Measurements from ENCODE around the gene HRH1.
"Not testable (repeated sequence)": the region's sequence is repeated elsewhere in the genome, so short reads cannot be mapped to it uniquely, and the experiment has no call there.

Gene HRH1

DNA sequence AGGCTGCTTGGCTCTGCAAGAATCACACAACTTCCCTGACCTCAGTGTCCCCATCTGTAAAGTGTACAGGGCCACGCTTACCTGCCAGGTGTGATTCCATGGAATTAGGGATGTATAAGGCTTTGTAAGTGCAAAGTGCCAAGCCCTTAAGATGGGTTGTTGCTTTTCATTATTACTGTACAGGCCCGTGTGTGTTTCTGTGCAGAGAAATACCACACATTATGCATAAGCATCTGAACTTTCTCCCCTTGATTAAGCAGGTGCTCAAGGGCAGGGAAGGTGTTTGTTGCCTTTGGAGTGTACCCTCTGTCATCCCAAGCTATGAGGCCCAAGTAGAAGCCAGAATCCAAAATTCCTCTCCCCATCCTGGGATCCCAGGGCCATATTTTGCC is 13.6 kb upstream of the HRH1 start:
- no peak for DNase-seq (ENCODE audit: low read depth)

DNA sequence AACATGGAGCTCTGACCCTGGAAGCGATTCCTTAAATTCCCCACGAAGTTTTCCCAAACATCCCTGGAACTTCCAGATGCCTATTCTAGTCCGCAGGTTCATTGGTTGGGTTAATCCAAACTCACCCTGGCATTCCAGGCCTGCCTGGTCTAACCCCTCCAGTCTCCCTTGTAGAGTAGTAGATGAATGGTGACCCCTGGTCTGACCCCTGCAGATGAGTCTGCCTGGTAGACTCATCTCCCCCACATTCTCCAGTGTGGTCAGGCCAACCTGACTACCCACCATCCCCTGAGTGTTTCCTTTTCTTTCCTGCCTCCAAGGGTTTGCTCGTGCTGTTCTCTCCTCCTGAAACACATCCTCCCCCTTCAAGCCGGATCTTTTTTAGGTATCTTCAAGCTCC is 10.8 kb upstream of the HRH1 start:
- no peak for DNase-seq (ENCODE audit: low read depth)

GRCh38 chr3:11144996-11145395 is 9.3 kb upstream of the HRH1 start:
- DNase-seq (ENCODE audit: low read depth) = no peak

- DNase-seq (ENCODE audit: low read depth) = no peak
Observed at GRCh38 chr3:11145888-11146287, 8.4 kb upstream of the HRH1 start.

DNA sequence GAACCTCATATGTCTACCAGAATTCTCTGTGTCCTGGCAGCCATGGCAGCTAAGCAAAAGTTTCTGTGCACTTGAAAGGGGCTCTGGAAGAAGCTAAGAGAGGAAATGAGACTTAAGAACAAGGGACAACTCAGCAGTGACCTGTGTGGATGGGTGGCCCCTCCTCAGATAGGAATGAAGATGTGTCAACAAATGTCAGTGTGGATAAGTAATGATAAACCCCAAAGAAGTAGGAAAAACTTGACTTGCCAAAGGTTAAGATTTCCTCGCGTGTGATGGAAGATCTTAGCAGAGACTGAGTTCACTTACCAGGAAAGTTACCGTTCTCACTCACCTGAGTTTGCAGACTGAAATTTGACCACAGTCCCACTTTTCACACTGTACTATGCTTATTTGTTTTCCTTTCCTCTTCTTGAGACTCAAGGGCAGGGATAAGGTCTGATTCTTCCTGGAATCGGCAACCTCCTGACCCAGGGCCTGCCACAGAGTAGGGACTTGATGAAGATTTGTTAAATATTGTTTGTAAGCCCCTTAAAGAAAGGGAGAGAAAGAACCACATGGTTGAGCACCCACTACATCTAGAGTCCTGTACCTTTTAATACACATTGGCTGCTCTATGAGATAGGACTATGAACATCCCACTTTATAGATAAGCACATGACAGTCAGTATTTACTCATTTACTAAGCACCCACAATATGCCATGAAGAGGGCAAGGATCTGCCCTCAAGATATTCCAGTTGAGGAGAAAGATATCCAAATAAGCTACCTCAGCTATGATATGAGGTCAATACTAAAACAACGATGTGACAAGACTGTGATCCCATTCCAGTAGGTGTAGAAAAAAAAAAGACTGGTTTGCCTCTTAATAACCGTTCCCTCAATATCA is 7.3 kb upstream of the HRH1 start:
- no peak for DNase-seq (ENCODE audit: low read depth)

GRCh38 chr3:11150256-11150655 is 4.0 kb upstream of the HRH1 start:
- DNase-seq (ENCODE audit: low read depth) = no peak

- no peak for DNase-seq (ENCODE audit: low read depth)
Observed at GRCh38 chr3:11152301-11152700, 2.0 kb upstream of the HRH1 start.

GRCh38 chr3:11154953-11155325 is 646 bp downstream of the HRH1 start:
- no peak for DNase-seq (ENCODE audit: low read depth)

GRCh38 chr3:11155341-11156025 is 1.2 kb downstream of the HRH1 start:
- no peak for DNase-seq (ENCODE audit: low read depth)

GRCh38 chr3:11156026-11156410 is 1.7 kb downstream of the HRH1 start:
- DNase-seq (ENCODE audit: low read depth) = no peak

DNA sequence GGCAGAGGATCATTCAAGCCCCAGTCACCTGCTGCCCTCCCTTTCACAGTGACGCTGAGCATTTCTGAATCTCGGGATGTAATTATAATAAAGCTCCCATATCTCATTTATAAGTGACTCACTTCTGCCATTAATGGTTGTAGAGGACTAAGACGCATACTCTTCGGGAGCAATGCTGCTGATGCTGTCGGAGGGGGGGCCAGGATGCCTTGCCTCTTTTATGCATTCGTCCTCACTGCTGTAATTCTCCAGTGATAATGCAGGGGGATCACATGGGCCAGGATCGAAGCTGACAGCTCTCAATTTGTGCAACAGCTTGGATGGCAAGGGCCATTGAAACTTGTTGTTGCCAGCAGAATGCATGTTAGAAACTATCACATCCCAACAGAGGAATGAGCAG is 3.1 kb downstream of the HRH1 start:
- DNase-seq (ENCODE audit: low read depth) = no peak

DNA sequence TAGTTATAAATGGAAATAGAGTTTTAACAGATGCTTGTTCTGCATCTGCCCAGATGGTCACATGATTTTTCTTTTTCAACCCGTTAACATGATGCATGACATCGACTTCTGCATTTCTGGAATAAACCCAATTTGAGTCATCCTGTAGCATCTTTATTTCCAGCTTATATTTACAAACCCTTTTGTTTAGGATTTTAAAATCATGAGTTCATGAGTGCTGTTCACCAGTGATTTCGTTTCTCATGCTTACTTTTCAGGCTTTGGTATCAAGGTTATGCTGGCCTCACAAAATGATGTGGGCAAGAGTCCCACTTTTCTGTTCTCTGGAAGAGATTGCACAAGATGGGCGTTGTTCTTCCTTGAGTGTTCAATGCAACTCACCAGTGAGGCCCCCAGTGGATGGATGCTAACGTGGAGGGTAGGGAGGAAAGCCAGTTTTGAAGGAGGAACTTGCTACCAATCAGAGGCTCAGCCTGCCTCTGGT is 5.2 kb downstream of the HRH1 start:
- no peak for DNase-seq (ENCODE audit: low read depth)

DNA sequence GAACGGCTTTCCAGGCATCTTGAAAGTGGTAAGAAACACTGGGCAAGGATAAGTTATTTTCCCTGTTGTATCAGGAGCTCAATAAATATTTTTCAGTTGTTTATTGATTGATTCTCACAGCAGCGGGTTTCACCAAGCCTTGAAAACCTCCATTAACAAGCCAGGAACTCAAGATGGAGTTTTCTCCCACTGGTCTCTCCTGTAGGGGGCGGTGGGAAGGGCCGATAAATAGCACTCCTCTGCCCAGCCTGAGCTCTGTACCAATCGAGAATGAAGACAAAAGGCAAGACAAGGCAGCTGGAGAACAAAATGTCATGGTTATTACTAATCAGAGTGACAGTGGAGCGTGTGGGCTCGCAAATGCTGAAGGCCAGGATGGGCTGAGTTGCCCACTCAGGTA is 7.4 kb downstream of the HRH1 start:
- DNase-seq (ENCODE audit: low read depth) = no peak

DNA sequence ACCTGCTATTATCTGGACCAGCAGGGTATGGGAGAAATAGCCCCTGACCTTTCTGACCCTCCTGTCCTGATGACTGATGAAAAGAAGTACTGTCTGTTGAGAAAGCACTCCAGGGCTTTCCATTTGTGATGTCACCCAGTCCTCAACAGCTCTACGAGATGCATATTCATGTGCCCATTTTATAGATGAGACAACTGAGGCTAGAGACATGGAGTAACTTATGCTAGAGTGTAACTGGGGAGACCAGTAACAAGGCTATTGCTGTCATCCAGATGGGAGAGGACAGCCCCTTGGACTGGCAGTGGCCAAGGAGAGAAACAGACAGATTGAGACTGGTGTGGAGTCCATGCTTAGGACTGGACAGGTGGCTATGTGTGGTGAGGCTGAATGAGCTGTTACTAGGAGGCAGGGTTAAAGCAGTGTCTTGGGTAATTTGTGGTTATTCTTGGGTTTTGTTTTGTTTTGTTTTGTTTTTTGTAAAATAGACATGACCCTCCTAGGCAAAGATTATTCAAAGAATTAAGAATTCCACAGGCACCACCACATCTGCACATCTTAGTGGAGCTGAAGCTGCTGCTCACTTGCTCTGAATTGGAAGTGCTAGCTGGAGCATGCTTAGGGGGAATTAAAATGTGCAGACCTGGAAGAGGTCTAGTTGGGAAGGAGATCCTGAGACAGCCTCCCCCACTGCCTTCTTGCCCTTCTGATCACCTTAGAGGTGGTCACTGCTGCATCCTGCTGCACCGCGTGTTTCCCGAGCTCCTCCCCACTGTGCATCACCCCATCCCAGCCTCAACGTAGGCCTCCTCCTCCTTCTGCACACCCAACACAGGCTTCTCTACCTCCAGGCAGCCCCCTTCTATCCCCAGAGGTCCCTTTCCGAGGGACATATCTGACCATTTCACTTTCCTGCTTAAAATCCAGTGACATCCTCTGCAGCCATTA is 8.4 kb downstream of the HRH1 start:
- no peak for DNase-seq (ENCODE audit: low read depth)

DNA sequence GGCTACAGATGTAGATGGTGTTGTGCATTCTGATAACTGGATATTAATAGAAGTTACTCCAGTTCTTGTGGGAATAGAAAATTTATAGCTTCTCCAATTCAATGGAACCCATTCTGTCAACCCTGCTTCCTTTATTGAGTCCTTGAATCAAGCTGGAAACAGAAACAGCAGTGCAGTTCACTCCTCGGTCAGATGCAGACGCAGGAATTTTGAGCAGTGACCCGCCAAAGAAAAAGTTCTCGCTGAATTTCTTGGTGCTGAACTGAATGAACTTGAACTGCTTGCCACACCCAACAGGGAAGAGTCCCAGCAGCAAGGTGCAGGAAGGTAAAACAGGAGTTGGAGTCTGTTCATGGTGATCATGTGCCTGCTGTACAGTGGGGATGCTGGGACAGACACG is 10.3 kb downstream of the HRH1 start:
- no peak for DNase-seq (ENCODE audit: low read depth)

DNA sequence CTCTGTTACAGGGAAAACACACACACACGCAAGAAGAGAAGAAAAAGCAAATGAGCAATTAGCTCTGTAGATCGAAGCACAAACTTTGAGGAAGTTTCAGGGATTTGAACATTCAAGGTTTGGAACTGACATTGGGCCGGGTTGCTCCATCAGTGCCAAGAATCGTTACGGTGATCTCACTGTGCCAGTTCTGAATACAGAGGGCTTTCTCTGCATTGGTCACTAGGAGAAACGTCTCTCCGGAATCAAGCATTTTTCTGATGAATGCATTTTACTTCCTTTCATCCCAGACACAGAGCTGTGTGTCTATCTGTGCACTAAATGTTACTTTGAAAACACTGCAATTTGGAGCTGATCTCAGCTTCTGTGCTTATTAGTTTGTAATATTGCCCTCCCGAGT is 11.2 kb downstream of the HRH1 start:
- DNase-seq (ENCODE audit: low read depth) = no peak

DNA sequence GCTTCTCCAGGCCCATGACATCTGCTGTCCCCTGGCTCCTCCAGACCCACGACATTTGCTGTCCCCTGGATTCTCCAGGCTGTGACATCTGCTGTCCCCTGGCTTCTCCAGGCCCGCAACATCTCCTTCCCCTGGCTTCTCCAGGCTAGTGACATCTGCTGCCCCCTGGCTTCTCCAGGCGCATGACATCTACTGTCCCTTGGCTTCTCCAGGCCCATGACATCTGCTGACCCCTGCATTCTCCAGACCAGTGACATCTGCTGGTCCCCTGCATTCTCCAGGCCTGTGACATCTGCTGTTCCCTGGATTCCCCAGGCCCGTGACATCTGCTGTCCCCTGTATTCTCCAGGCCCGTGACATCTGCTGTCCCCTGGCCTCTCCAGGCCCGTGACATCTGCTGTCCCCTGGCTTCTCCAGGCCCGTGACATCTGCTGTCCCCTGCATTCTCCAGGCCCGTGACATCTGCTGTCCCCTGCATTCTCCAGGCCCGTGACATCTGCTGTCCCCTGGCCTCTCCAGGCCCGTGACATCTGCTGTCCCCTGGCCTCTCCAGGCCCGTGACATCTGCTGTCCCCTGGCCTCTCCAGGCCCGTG is 12.6 kb downstream of the HRH1 start:
- DNase-seq (ENCODE audit: low read depth) = not testable (repeated sequence)

- DNase-seq (ENCODE audit: low read depth) = no peak
Observed at GRCh38 chr3:11167590-11167989, 13.3 kb downstream of the HRH1 start.

DNA sequence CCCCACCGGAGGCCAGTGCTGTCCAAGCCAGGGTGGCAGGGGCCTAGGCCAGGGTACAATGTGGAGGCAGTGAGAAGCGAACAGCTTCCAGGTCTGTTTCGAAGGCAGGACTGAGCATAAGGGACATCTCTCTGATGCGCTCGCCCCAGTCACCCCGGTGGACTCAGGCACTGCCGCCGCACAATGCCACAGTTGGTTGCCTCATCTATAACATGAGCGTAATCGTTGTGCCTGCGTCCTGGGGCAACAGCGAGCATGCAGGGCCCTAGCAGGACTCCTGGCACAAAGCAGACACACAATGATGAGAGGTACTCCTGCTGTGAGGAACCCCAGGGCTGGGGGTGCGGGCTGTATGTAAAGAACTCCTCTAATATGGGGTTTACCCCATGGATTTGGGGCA is 14.1 kb downstream of the HRH1 start:
- no peak for DNase-seq (ENCODE audit: low read depth)

DNA sequence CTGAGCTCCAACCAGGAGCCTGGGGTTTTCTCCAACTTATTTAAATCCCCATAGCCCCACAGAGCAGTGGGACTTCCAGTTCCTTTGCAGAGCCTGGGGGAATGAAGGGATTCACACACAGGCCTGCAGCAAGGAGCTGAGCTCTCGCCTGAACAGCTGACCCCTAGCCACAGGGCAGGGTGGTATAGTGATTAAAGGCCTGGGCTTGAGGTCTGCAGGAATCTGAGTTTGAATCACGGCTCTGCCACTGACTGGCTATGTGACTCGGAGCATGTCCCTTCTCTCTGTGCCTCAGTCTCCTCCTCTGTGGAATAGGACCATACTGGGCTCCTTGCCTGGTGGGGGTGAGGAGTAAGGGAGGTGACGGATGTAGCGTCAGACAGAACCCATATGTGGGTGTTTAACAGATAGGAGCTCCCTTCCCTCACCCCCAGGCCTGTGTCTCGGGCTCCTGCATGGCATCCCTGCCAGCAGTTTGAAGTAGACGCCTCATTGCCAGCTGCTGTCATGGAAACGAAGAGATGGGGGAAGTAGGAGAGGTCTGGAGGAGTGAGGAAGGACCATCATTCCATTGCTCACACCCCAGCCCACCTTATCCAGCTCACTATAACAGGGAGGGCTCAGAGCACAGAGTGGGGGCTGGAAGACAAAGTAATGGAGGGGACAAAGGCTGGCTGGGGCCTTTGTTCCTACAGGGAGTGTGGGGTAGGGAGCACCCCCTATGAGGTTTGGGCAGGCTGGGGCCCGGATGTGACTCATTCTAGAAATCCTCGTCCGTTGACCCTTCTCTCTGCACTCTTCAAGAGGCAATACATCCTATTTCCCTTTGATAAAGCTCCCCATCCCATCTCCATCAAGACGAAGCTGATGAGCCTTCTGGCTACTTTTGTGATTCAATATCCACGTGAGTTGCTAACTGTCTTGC is 14.8 kb downstream of the HRH1 start:
- DNase-seq (ENCODE audit: low read depth) = no peak

Data from activated gamma-delta T cell treated with anti-CD3 and anti-CD28 coated beads, Interleukin-2, amount 50 U/mL, for 16 hours (primary cell).